Measurements from ENCODE around the gene PCDHGA3. TPM values are rescaled to one million over a fixed set of nuclear protein-coding genes. Genes with fewer than 3 reads are reported as not detected.
"Not testable (repeated sequence)": the region's sequence is repeated elsewhere in the genome, so short reads cannot be mapped to it uniquely, and the experiment has no call there.

The PCDHGA3 gene
- under 1 TPM; 0.21 to 0.39 TPM for total RNA-seq
- long read RNA-seq: 0 reads

DNA sequence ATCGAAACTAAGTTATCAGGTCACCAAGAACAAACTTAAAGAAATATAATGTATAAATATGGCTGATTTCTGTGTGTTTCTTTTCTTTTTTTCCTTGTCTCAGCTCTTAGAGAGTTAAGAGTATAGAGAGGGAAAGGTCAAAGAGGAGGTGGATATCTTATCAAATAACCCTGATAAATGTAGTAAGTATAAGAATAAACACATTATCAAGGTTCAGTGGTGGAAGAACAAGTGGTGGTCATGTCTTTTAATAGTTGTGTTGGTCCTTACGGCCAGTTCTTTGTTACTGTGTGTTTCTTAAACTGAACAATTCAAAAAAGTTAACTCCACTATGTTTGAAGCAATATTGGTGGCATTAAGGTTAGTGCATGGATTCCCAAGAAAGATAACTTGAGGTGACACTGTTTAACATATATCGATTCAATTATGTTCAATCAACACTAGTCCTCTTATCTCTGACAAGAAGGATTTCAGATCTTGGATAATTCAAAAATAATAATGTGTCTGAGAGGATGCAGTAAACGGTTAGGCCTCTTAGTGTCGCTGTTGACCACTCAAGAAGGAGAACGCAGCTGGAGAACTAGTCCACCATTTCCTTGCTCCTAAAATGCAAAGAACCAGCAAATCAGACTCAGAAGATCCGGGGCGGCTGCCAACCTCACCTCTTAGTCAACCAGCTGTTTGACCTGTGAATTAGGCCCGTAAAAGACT lies at the start of gene PCDHGA3:
TSS of gene PCDHGA3 (plus strand) at position 588 of the 711 bp plus-strand sequence. CDS start 205 bp downstream, outside the sequence.
- ATAC-seq: no peak
- intact Hi-C loops (cut with DNase I, micrococcal nuclease): loop anchor here in 1 of 2 donors (10.0 kb wide), 1 partner anchor 51 kb away; the partner anchor contains the start of genes PCDHGA8 and PCDHGB5
- no peak for DNase-seq

GRCh38 chr5:141298376-141298775 lies 45.3 kb upstream of the PCDHGA3 start:
- DNase-seq (no peak), ATAC-seq (no peak)

GRCh38 chr5:141303756-141304155 lies 39.9 kb upstream of the PCDHGA3 start, which contains the start of gene SLC25A2:
Gene SLC25A2 (minus strand): TSS chr5:141304049. CDS start chr5:141303865, 184 bp downstream.
- DNase-seq: no peak
- ATAC-seq: no peak
- intact Hi-C loops (cut with DNase I, micrococcal nuclease): no loop called here

More at GRCh38 chr5:141298376-141298775, 45.3 kb upstream of the PCDHGA3 start:
- intact Hi-C loops (cut with DNase I, micrococcal nuclease): no loop called here

DNA sequence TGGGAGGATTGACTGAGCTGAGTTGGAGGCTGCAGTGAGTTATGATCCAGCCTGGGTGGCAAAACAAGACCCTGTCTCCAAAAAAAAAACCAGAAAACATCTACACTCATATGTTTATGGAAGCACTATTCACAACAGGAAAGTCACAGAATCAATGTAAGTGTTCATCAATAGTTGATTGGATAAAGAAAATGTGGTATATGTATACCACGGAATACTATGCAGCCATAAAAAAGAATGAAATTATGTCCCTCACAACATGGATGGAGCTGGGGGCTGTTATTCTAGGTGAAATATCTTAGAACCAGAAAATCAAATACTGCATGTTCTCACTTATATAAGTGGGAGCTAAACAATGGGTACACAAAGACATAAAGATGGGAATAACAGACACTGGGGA lies 37.0 kb upstream of the PCDHGA3 start:
- no peak for ATAC-seq
- DNase-seq: no peak
- intact Hi-C loops (cut with DNase I, micrococcal nuclease): no loop called here

- ATAC-seq: no peak
- intact Hi-C loops (cut with DNase I, micrococcal nuclease): no loop called here
- DNase-seq: no peak
Observed at GRCh38 chr5:141313711-141314110, 29.9 kb upstream of the PCDHGA3 start.

DNA sequence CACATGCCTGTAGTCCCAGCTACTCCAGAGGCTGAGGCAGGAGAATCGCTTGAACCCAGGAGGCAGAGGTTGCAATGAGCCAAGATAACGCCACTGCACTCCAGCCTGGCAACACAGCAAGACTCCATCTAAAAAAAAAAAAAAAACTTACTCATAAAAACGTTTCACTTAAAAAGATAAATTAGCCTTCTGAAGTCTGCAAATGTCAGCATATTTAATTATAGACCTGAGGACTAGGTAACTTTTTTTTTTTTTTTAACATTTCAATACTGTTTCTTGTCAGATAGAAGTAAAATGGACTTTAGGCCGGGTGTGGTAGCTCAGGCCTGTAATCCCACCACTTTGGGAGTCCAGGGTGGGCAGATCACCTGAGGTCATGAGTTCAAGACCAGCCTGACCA lies 26.7 kb upstream of the PCDHGA3 start:
- DNase-seq; ATAC-seq; intact Hi-C loops (cut with DNase I, micrococcal nuclease): not testable (repeated sequence)

DNA sequence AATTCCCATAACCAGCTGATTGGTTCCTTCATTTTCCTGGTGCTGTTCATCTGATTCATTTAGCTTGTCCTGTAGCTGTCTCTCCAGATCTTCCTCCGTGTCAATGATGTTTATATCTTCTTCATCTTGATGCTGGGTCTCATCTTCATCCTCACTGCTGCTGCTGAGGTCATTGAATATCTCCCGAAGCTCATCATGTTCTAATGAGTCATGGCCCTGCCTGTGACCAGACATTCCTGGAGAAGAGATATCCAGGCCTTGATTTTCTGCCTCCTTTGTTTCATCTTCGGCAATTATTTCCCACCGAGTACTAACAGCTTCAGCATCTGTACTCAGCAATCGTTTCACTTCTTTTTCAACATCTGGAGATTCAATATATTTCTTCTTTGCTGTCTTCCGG lies 24.4 kb upstream of the PCDHGA3 start:
- DNase-seq (no peak), ATAC-seq (no peak)
- intact Hi-C loops (cut with DNase I, micrococcal nuclease): no loop called here

GRCh38 chr5:141319699-141320098 lies 23.9 kb upstream of the PCDHGA3 start:
- ATAC-seq (no peak), DNase-seq (no peak)
- intact Hi-C loops (cut with DNase I, micrococcal nuclease): loop anchor here in 1 of 2 donors (10.0 kb wide), 2 partner anchors 205 to 245 kb away; no protein-coding TSS in a partner anchor

DNA sequence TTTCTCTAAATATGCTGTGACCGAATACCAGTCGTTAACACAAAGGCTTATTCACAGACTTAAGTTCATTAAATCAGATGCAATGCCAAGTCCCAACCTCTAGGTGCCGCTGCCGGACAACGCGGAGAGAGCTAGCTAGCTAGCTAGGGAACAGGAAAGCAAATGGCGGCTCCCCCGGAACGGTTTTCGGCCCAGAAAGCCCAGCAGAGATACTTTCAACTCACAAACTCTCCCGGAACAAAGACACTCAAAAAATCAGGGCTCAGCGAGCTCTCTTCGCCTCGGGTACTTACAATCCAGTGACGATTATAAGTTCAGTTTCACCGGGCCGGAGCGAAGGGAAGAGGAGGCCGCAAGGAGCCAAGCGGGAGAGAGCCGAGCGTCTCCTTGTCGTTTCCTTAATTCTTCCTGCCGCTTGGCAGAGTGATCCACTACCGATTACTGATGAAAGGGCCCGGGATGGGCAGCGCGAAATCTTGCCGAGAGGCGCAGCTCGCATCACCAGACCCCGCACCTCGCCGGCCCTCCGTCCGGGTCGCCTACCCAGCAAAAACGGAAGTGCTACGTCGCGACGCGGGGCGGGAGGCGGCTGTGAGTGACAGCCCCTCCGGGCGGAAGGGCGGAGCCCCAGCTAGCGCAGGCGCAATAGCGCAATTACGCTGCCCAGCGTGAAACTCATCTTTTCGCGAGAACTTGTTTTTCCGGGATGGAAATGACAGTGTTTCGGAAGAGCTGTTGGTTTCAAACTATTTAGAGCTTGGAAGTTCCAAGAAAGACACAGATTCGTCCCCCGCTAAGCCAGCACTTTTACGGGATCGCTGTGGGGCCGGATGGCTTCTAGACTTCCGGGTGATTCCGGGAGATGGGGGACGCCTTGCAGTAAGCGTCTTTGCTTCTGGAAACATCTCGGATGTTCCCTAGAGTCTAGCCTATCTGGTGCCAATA lies 23.1 kb upstream of the PCDHGA3 start, which contains the start of gene TAF7:
TSS of gene TAF7 (minus strand) at position 560 of the 945 bp plus-strand sequence. CDS start 740 bp downstream, outside the sequence.
- ATAC-seq: peak; percentile 99
- intact Hi-C loops (cut with DNase I, micrococcal nuclease): loop anchor here in 1 of 2 donors (10.0 kb wide), 2 partner anchors 204 to 244 kb away; no protein-coding TSS in a partner anchor

DNA sequence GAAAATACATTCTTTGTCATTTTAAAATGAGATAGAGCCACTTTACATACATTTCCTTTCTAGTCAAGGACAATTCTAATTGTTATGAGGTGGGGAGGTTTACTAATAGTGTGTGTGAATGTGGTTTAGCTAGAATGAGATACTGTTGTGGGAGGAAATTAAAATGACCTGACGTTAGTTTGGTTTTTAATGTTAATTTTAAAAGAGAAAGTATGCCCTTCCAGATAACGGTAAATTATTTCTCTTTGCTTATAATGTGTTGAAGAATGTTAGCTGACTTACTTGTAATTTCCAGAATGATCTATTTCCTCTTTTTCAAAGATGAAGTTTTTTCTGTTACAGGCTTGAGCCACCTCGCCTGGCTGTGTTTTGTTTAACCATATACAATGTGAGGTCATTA lies 21.4 kb upstream of the PCDHGA3 start:
- DNase-seq: no peak
- ATAC-seq: no peak
- intact Hi-C loops (cut with DNase I, micrococcal nuclease): loop anchor here in 1 of 2 donors (10.0 kb wide), 2 partner anchors 203 to 243 kb away; no protein-coding TSS in a partner anchor

More for the DNA sequence above, 23.1 kb upstream of the PCDHGA3 start, which contains the start of gene TAF7:
- DNase-seq: peak; percentile 91 to 93

DNA sequence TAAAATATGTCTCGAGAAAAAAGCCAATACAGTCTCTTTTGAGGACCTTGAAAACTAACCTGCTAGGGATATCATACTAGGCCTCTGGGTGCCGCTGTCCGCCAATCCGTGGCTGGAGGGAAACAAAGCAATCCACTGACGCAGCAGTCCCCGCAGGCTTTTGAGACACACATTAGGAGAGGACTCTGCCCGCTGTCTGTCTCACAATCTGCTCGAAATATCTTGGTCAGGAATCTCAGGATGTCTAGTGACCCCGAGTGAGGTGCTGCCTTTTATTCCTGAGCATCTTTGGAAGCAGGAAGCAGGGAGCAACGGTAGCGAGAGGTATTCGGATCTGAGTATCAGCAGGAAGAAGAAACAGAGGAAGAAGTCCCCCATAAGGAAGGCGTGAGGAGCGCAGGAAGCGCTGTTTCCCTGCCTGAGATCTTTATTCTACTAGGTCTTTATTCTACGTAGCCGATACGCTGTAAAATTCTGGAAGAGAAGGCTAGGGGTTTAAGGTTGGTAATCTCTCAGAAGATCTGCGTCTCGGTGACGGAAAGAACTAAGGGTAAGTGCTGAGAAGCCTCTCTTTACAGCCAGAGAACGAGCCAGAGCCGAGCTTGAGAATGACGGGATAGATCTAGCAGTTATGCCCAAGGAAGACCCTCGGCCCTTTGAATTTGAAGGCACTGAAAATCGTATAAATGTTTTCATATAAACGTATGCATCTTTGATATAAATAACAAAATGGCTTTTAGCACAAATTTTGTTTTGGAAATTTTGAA lies 17.4 kb upstream of the PCDHGA3 start:
- intact Hi-C loops (cut with DNase I, micrococcal nuclease): loop anchor here in 1 of 2 donors (10.0 kb wide), 2 partner anchors 199 to 239 kb away; no protein-coding TSS in a partner anchor
- peak; percentile 53 to 75 for DNase-seq
- peak; percentile 99 for ATAC-seq

GRCh38 chr5:141328231-141328630 lies 15.4 kb upstream of the PCDHGA3 start:
- ATAC-seq: no peak
- no peak for DNase-seq
- intact Hi-C loops (cut with DNase I, micrococcal nuclease): loop anchor here in 1 of 2 donors (10.0 kb wide), 2 partner anchors 197 to 237 kb away; no protein-coding TSS in a partner anchor

GRCh38 chr5:141330299-141331080 lies 13.1 kb upstream of the PCDHGA3 start, which contains the start of gene PCDHGA1:
Gene PCDHGA1 (plus strand): TSS chr5:141330514.
- DNase-seq (peak in 1 of 2 donors; percentile 43), ATAC-seq (no peak)
- intact Hi-C loops (cut with DNase I, micrococcal nuclease): no loop called here

DNA sequence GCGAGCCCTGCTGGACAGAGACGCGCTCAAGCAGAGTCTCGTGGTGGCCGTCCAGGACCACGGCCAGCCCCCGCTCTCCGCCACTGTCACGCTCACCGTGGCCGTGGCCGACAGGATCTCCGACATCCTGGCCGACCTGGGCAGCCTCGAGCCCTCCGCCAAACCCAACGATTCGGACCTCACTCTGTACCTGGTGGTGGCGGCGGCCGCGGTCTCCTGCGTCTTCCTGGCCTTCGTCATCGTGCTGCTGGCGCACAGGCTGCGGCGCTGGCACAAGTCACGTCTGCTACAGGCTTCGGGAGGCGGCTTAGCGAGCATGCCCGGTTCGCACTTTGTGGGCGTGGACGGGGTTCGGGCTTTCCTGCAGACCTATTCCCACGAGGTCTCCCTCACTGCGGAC lies 11.1 kb upstream of the PCDHGA3 start:
- ATAC-seq; intact Hi-C loops (cut with DNase I, micrococcal nuclease); DNase-seq: not testable (repeated sequence)

DNA sequence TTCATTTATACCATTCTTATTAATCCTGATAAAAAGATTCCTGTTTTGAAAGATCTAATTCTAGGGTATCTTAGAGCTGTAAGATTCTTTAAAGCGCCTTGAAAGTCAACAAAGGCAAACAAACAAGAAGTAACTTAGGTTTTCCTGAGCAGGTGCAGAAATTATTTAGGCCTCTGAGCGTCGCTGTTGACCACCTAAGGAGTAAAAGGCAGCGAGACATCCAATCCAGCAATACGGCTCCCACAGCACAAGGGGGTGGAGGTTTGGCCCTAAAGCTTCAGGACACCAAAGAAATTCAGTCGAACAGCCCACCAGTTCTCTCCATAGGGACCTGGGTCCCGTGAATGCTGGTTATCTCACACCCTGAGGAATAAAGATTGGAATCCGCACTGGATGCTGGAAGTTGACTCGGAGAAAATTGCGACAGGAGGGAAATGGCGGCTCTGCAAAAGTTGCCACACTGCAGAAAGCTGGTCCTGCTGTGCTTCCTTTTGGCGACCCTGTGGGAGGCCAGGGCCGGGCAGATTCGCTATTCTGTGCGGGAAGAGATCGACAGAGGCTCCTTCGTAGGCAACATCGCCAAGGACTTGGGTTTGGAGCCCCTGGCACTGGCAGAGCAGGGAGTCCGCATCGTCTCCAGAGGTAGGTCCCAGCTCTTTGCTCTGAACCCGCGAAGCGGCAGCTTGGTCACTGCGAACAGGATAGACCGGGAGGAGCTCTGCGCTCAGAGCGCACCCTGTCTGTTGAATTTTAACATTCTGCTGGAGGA lies 4.9 kb upstream of the PCDHGA3 start, which contains the start of gene PCDHGA2:
TSS of gene PCDHGA2 (plus strand) at position 223 of the 769 bp plus-strand sequence.
- ATAC-seq (no peak), DNase-seq (no peak)
- intact Hi-C loops (cut with DNase I, micrococcal nuclease): no loop called here

DNA sequence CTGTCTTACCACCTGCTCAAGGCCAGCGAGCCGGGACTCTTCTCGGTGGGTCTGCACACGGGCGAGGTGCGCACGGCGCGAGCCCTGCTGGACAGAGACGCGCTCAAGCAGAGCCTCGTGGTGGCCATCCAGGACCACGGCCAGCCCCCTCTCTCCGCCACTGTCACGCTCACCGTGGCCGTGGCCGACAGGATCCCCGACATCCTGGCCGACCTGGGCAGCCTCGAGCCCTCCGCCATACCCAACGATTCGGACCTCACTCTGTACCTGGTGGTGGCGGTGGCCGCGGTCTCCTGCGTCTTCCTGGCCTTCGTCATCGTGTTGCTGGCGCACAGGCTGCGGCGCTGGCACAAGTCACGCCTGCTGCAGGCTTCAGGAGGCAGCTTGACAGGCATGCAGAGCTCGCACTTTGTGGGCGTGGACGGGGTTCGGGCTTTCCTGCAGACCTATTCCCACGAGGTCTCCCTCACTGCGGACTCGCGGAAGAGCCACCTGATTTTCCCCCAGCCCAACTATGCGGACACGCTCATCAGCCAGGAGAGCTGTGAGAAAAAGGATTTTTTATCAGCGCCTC lies 2.8 kb upstream of the PCDHGA3 start:
- ATAC-seq, DNase-seq: not testable (repeated sequence)
- intact Hi-C loops (cut with DNase I, micrococcal nuclease): loop anchor here in 1 of 2 donors (10.0 kb wide), 1 partner anchor 54 kb away; the partner anchor contains the start of genes PCDHGA8 and PCDHGB5
